ENCODE data around the gene RBM4. TPM values are rescaled to one million over a fixed set of nuclear protein-coding genes. Genes with fewer than 3 reads are reported as not detected.
"Not testable (repeated sequence)": the region's sequence is repeated elsewhere in the genome, so short reads cannot be mapped to it uniquely, and the experiment has no call there.

The RBM4 gene
- 100 to 1,000 TPM in 1 of 3 donors, 10 to 100 TPM in 2; 79.9 to 103 (median 97.5) TPM for polyA plus RNA-seq

GRCh38 chr11:66638177-66639065 is at the start of gene RBM4:
Gene RBM4 (plus strand): TSS chr11:66638703. CDS start chr11:66639712, 1,009 bp downstream.
- 0 to 1% (median 1%) methylated on average over 59 to 63 of the region's 63 CpGs for WGBS, 3 donors

GRCh38 chr11:66589315-66589714 is 49.2 kb upstream of the RBM4 start:
- WGBS, 3 donors, result 66 to 81% (median 67%) methylated on average over 2 of the region's 2 CpGs
- H3K27ac ChIP-seq (ENCODE audit: low read depth, low read length), result not testable (repeated sequence)

More at GRCh38 chr11:66638177-66639065, at the start of gene RBM4:
- peak within 1 kb of the TSS; percentile 59 for H3K27ac ChIP-seq (ENCODE audit: low read depth, low read length)

- WGBS, 3 donors, result 95 to 99% (median 97%) methylated on average over 7 of the region's 7 CpGs
- no peak overlapping the region for H3K27ac ChIP-seq (ENCODE audit: low read depth, low read length)
Observed at GRCh38 chr11:66589996-66590675, 48.4 kb upstream of the RBM4 start.

- no peak overlapping the region for H3K27ac ChIP-seq (ENCODE audit: low read depth, low read length)
- WGBS, 3 donors, result 66 to 91% (median 89%) methylated on average over 2 of the region's 2 CpGs
Observed at GRCh38 chr11:66591175-66591574, 47.3 kb upstream of the RBM4 start.

- peak within 1 kb of the TSS; percentile 47 for H3K27ac ChIP-seq (ENCODE audit: low read depth, low read length)
- WGBS, 3 donors, result 12 to 17% (median 14%) methylated on average over 65 to 68 of the region's 68 CpGs
Observed at GRCh38 chr11:66592457-66593302, 45.8 kb upstream of the RBM4 start, which contains the start of the genes CCDC87 and CCS. Gene CCDC87 (minus strand): TSS chr11:66593063. CDS start chr11:66593015, 48 bp downstream. Gene CCS (plus strand): TSS chr11:66593185. CDS start chr11:66593262, 77 bp downstream.

GRCh38 chr11:66593303-66593635 is 45.2 kb upstream of the RBM4 start:
- H3K27ac ChIP-seq (ENCODE audit: low read depth, low read length), result no peak overlapping the region
- WGBS, 3 donors, result 6 to 16% (median 7%) methylated on average over 12 of the region's 12 CpGs

- no peak overlapping the region for H3K27ac ChIP-seq (ENCODE audit: low read depth, low read length)
- WGBS, 3 donors, result 51 to 65% (median 60%) methylated on average over 7 of the region's 7 CpGs
Observed at GRCh38 chr11:66593650-66594049, 44.9 kb upstream of the RBM4 start.

- H3K27ac ChIP-seq (ENCODE audit: low read depth, low read length), result no peak overlapping the region
- 22 to 65% (median 41%) methylated on average over 5 of the region's 5 CpGs for WGBS, 3 donors
Observed at GRCh38 chr11:66595245-66595904, 43.1 kb upstream of the RBM4 start.

- 95 to 96% (median 96%) methylated on average over 6 of the region's 6 CpGs for WGBS, 3 donors
- H3K27ac ChIP-seq (ENCODE audit: low read depth, low read length), result no peak overlapping the region
Observed at GRCh38 chr11:66598993-66599392, 39.5 kb upstream of the RBM4 start.

GRCh38 chr11:66600219-66600618 is 38.3 kb upstream of the RBM4 start:
- H3K27ac ChIP-seq (ENCODE audit: low read depth, low read length), result no peak overlapping the region
- whole genome bisulfite sequencing, 3 donors, result 64 to 75% (median 71%) methylated on average over 2 of the region's 2 CpGs

- no peak overlapping the region for H3K27ac ChIP-seq (ENCODE audit: low read depth, low read length)
- WGBS, 3 donors, result 71 to 94% (median 72%) methylated on average over 4 of the region's 4 CpGs
Observed at GRCh38 chr11:66600631-66601233, 37.8 kb upstream of the RBM4 start.

- H3K27ac ChIP-seq (ENCODE audit: low read depth, low read length), result no peak overlapping the region
- 96 to 98% (median 97%) methylated on average over 6 of the region's 6 CpGs for WGBS, 3 donors
Observed at GRCh38 chr11:66603072-66603471, 35.4 kb upstream of the RBM4 start.

- WGBS, 3 donors, result 72 to 90% (median 86%) methylated on average over 5 of the region's 5 CpGs
- no peak overlapping the region for H3K27ac ChIP-seq (ENCODE audit: low read depth, low read length)
Observed at GRCh38 chr11:66604155-66604554, 34.3 kb upstream of the RBM4 start.

GRCh38 chr11:66606608-66607007 is 31.9 kb upstream of the RBM4 start:
- not testable (repeated sequence) for H3K27ac ChIP-seq (ENCODE audit: low read depth, low read length)
- 94 to 100% (median 98%) methylated on average over 3 of the region's 3 CpGs for WGBS, 3 donors

- H3K27ac ChIP-seq (ENCODE audit: low read depth, low read length), result no peak overlapping the region
- WGBS, 3 donors, result 20 to 50% (median 48%) methylated on average over 8 of the region's 8 CpGs
Observed at GRCh38 chr11:66607126-66607834, 31.2 kb upstream of the RBM4 start.

GRCh38 chr11:66609721-66610617 is 28.5 kb upstream of the RBM4 start:
- no peak overlapping the region for H3K27ac ChIP-seq (ENCODE audit: low read depth, low read length)
- WGBS, 3 donors, result 56 to 64% (median 57%) methylated on average over 4 of the region's 4 CpGs
